HAP-1 (cell line): ENCODE results near the gene CDKL1.

Experiments
- DNase-seq, 2 experiments: peaks; one replicate each; pipeline ENCODE4 v3.0.0-alpha.2; 2016 to 2020; ENCODE audit warnings: low spot score in 2 of 2
- H3K27me3 ChIP-seq: fragments of 250-450 bp; sonication (Bioruptor Pico); 2 replicates; pipeline ENCODE4 v1.5.1; 2020; ENCODE audit warnings: low read depth, mild to moderate bottlenecking, moderate library complexity
- H3K36me3 ChIP-seq: fragments of 250-450 bp; sonication (Bioruptor Pico); replicated peaks from 2 replicates; pipeline ENCODE4 v1.5.1; 2020; ENCODE audit warnings: mild to moderate bottlenecking
- H3K4me1 ChIP-seq: fragments of 250-450 bp; sonication (Bioruptor Pico); 2 replicates; pipeline ENCODE4 v1.5.1; 2020; ENCODE audit warnings: mild to moderate bottlenecking
- H3K4me3 ChIP-seq: fragments of 250-450 bp; sonication (Bioruptor Pico); 2 replicates; pipeline ENCODE4 v1.5.1; 2020; ENCODE audit warnings: mild to moderate bottlenecking, moderate library complexity
- H3K9me3 ChIP-seq: fragments of 250-450 bp; sonication (Bioruptor Pico); 2 replicates; pipeline ENCODE4 v1.5.1; 2020; ENCODE audit warnings: mild to moderate bottlenecking, moderate library complexity
- in situ Hi-C: fragments of 300-500 bp; cut with MboI; formaldehyde crosslinking; loops from 3 replicates; pipeline ENCODE4 v1.14.3; 2020; ENCODE audit warnings: low sequenced_read_pairs, inconsistent platforms, mixed read lengths

CDKL1 gene

DNA sequence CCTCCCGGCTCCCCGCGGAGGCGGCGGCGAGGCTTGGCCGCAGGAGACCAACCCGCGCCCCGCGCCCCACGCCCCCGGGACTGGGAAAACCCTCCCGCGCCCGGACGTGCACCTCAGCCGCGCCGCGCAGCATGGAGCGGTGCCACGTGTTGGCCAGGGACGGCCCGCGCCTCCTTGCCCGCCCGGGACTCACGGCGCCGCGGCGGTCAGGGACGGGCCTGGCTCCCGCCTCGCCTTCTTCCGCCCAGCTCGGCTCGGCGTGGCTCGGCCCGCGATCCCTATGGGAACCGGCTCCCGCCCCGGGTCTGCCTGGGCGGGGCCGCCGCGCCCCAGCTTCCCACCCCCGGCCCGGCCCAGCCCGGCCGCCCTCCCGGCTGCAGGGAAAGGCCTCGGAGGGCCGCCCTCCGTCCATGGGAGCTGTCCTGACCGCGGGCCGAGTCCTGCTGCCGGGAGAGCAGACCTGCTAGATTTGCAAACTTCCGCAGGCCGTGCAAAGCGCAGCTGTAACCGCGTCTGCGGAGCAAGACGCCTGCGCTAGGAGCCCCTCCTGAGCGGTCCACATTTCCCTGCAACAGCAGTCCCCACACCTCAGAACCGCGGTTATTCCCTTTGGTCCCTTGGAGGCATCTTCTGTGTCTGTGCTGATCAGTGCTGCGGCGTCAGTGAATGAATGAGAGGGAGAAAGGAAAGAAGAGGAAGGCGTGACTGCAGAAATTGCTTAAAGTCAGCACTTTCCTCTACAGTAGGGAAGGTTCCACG, at the start of gene CDKL1:
Gene CDKL1, minus strand, starts transcription at position 251 of the 759 bp plus-strand sequence. CDS start 1,013 bp downstream, outside the sequence.
- Histone ChIP-seq H3K4me3 (peak within 1 kb of the TSS; percentile 38), H3K27me3 (no peaks in the 10 kb centered on the region), H3K9me3 (no peaks in the 10 kb centered on the region), H3K36me3 (no peaks in the 10 kb centered on the region), H3K4me1 (peaks cover 23% of the 10 kb centered on the region)
- DNase-seq, result peak; percentile 55 to 74
- in situ Hi-C loops, result no loop called here

GRCh38 chr14:50434528-50434927, 37.8 kb upstream of the CDKL1 start:
- DNase-seq, result no peak
- Histone ChIP-seq H3K4me3 (no peak overlapping the region), H3K9me3 (no peaks in the 10 kb centered on the region), H3K27me3 (no peaks in the 10 kb centered on the region), H3K4me1 (no peaks in the 10 kb centered on the region), H3K36me3 (peaks cover 43% of the 10 kb centered on the region)
- in situ Hi-C loops, result no loop called here

- H3K4me1 ChIP-seq, result no peaks in the 10 kb centered on the region
- DNase-seq, result no peak
- H3K4me3 ChIP-seq, result no peak overlapping the region
- H3K27me3 ChIP-seq, result no peaks in the 10 kb centered on the region
- in situ Hi-C loops, result no loop called here
- peaks cover 32% of the 10 kb centered on the region for H3K36me3 ChIP-seq
- no peaks in the 10 kb centered on the region for H3K9me3 ChIP-seq
Observed at GRCh38 chr14:50432131-50432530, 35.5 kb upstream of the CDKL1 start.

DNA sequence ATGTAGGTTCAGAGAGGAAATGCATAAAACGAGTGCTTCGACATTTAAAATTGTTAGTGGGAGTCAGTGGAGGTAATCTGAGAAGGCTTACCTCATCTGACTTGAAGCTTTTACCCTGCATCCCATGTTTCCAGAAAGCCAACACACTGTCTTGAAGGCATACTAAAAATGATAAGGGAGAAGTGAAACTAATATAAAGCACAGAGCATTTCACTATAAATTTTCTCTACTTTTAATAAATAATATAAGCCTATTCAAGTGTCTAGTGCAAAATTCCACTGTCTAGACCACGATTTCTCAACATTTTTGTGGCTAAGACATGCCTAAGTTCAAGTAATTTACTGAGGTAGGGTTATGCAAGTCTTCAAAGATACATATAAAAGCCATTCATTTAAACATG, 29.1 kb upstream of the CDKL1 start:
- DNase-seq, result no peak
- Histone ChIP-seq H3K27me3 (no peaks in the 10 kb centered on the region), H3K36me3 (peaks cover 20% of the 10 kb centered on the region), H3K4me3 (no peak overlapping the region), H3K4me1 (no peaks in the 10 kb centered on the region), H3K9me3 (no peaks in the 10 kb centered on the region)
- in situ Hi-C loops, result no loop called here

GRCh38 chr14:50425105-50425504, 28.4 kb upstream of the CDKL1 start:
- peaks cover 20% of the 10 kb centered on the region for H3K36me3 ChIP-seq
- no peaks in the 10 kb centered on the region for H3K9me3 ChIP-seq
- no peaks in the 10 kb centered on the region for H3K27me3 ChIP-seq
- in situ Hi-C loops, result no loop called here
- DNase-seq, result no peak
- no peak overlapping the region for H3K4me3 ChIP-seq
- no peaks in the 10 kb centered on the region for H3K4me1 ChIP-seq

DNA sequence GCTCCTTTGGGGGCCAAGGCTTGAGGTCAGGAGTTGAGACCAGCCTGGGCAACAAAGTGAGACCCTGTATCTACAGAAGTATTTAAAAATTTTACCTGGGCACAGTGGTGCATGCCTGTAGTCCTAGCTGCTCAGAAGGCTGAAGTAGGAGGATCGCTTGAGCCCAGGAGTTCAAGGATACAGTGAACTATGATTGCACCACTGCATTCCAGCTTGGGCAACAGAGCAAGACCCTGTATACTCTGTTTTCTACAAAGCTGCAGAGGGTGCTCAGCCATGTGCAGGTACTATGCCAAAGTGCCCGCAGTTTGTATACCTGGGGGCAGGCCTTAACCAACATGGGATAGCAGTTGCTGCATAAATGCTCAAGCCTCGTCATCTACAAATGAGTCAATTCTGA, 26.8 kb upstream of the CDKL1 start:
- Histone ChIP-seq H3K4me1 (no peaks in the 10 kb centered on the region), H3K27me3 (no peaks in the 10 kb centered on the region), H3K9me3 (no peaks in the 10 kb centered on the region), H3K36me3 (peaks cover 24% of the 10 kb centered on the region), H3K4me3 (no peak overlapping the region)
- in situ Hi-C loops, result no loop called here
- DNase-seq, result no peak

- H3K4me3 ChIP-seq, result no peak overlapping the region
- no peaks in the 10 kb centered on the region for H3K27me3 ChIP-seq
- no peaks in the 10 kb centered on the region for H3K4me1 ChIP-seq
- H3K9me3 ChIP-seq, result no peaks in the 10 kb centered on the region
- in situ Hi-C loops, result no loop called here
- DNase-seq, result no peak
- H3K36me3 ChIP-seq, result peaks cover 31% of the 10 kb centered on the region
Observed at GRCh38 chr14:50421499-50421898, 24.8 kb upstream of the CDKL1 start.

DNA sequence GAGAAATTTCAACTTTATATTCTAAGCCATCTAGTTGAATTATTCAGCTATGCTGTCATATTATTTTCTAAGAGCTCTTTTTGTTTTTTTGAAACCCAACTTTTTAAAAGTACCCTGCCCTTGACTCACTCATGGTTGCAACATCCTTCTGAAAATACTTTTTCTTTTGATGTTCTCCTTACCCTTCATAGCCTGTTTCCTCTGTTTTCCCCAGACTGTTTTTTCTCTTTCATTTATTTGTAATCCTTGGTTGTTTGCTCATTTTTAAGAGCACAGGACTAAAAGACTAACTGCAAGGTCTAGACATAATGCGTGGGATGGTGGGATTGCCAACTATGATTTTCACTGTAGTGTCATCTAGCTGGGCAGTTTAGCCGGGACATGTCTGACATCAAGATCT, 21.2 kb upstream of the CDKL1 start:
- H3K9me3 ChIP-seq, result no peaks in the 10 kb centered on the region
- DNase-seq, result no peak
- in situ Hi-C loops, result no loop called here
- H3K4me1 ChIP-seq, result no peaks in the 10 kb centered on the region
- peaks cover 14% of the 10 kb centered on the region for H3K36me3 ChIP-seq
- no peaks in the 10 kb centered on the region for H3K27me3 ChIP-seq
- H3K4me3 ChIP-seq, result no peak overlapping the region

DNA sequence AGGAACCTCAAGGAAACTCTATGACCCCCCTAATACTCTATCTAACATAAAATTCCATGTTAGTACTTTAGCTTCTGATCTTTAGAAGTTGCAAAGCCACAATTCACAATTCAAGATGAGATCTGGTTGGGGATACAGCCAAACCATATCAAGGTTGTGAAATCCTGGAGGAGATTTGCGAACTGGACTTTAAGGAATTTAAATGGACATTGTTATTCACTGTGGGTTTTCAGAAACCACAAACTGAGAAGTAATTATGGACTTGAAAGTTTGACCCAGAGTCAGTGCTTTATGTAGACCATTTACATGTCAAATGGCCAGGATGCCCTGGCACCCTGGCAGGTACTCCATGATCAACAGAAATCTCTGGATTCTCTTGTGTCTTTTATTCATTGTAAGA, 14.2 kb upstream of the CDKL1 start:
- DNase-seq, result peak in 1 of 2 experiments; percentile 31
- Histone ChIP-seq H3K4me3 (no peak overlapping the region), H3K27me3 (no peaks in the 10 kb centered on the region), H3K9me3 (no peaks in the 10 kb centered on the region), H3K36me3 (peaks cover 3% of the 10 kb centered on the region), H3K4me1 (peaks cover 9% of the 10 kb centered on the region)
- in situ Hi-C loops, result no loop called here

GRCh38 chr14:50410071-50410470, 13.4 kb upstream of the CDKL1 start:
- DNase-seq, result no peak
- Histone ChIP-seq H3K27me3 (no peaks in the 10 kb centered on the region), H3K36me3 (peaks cover 3% of the 10 kb centered on the region), H3K4me1 (peaks cover 9% of the 10 kb centered on the region), H3K9me3 (no peaks in the 10 kb centered on the region), H3K4me3 (no peak overlapping the region)
- in situ Hi-C loops, result no loop called here

DNA sequence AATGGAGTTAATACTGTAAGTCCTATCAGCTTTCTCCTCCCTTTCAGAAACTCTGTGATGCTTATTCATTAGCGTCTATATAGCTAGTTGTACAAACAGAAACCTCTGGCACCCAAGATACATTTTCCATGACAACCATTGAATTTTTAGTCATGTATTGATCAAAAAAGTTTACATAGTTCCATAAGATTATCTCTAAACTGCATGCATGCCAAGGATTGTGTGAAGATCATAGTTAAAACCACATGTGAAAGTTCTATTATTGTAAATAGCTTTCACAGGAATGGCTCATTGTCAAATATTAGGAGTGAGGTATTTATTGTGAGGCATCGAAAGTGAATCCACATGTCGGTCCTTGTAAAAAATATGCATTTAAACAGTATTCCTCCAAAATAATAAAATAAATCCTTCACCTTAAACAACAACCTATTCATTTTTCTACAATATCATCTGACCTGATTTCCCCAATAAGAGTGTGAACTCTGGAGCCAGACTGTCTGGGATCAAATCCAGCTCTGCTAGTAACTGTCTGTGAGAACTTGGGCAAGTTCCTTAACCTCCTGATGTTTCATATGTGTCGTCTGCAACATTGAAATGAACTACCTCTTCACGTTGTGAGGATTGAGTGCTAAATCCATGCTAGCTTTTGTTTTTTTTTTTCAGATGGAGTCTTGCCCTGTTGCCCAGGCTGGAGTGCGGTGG, 10.6 kb upstream of the CDKL1 start:
- in situ Hi-C loops, result no loop called here
- H3K36me3 ChIP-seq, result peaks cover 3% of the 10 kb centered on the region
- no peak overlapping the region for H3K4me3 ChIP-seq
- no peak for DNase-seq
- H3K9me3 ChIP-seq, result no peaks in the 10 kb centered on the region
- peaks cover 9% of the 10 kb centered on the region for H3K4me1 ChIP-seq
- H3K27me3 ChIP-seq, result no peaks in the 10 kb centered on the region

DNA sequence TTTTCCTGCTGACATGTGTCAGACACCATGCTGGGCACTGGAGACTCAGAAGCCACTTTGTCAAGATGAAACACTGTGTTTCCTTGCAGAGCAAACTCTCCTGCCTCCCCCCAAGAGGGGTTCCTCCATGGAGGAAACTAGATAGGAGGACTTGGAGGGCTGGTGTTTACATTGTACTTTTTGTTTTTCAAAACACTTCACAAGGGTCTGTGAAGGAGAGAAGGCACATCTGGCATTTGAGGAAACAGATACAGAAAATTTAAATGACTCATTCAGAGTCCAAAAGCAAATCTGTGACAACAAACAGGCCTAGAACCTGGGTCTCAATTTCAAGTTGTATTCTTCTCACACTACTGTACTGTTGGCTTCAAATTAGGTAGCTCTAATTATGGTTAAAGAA, 6.7 kb upstream of the CDKL1 start:
- no peak overlapping the region for H3K4me3 ChIP-seq
- DNase-seq, result no peak
- H3K4me1 ChIP-seq, result no peaks in the 10 kb centered on the region; the same call in 1 of the 2 replicates
- no peaks in the 10 kb centered on the region for H3K27me3 ChIP-seq
- H3K9me3 ChIP-seq, result no peaks in the 10 kb centered on the region
- no peaks in the 10 kb centered on the region for H3K36me3 ChIP-seq
- in situ Hi-C loops, result no loop called here

DNA sequence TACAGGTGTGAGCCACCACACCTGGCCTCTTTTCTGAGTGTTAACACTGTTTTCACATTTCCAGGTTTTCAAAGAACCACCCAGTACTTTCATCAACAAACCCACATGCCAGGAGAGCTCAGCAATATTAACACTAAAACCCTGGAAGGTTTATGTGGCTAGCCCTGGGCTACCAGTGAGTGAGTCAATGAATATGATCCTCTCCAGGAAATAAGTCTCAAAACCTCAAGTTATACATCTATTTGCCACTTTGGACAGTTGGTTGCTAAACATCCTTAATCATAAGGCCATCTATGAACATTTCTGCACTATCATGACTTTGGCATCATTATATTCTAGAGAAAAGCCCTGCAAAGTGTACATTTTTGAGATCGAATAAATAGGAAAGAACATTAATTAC, 6.3 kb upstream of the CDKL1 start:
- in situ Hi-C loops, result no loop called here
- H3K27me3 ChIP-seq, result no peaks in the 10 kb centered on the region
- H3K4me1 ChIP-seq, result peaks cover 4% of the 10 kb centered on the region
- no peaks in the 10 kb centered on the region for H3K36me3 ChIP-seq
- no peak overlapping the region for H3K4me3 ChIP-seq
- no peaks in the 10 kb centered on the region for H3K9me3 ChIP-seq
- no peak for DNase-seq

GRCh38 chr14:50400461-50400860, 3.8 kb upstream of the CDKL1 start:
- H3K4me1 ChIP-seq, result peaks cover 20% of the 10 kb centered on the region
- H3K4me3 ChIP-seq, result no peak overlapping the region
- no peaks in the 10 kb centered on the region for H3K9me3 ChIP-seq
- H3K36me3 ChIP-seq, result no peaks in the 10 kb centered on the region
- in situ Hi-C loops, result no loop called here
- H3K27me3 ChIP-seq, result no peaks in the 10 kb centered on the region
- no peak for DNase-seq
